ENCODE data around the gene OLFM3.

The OLFM3 gene

DNA sequence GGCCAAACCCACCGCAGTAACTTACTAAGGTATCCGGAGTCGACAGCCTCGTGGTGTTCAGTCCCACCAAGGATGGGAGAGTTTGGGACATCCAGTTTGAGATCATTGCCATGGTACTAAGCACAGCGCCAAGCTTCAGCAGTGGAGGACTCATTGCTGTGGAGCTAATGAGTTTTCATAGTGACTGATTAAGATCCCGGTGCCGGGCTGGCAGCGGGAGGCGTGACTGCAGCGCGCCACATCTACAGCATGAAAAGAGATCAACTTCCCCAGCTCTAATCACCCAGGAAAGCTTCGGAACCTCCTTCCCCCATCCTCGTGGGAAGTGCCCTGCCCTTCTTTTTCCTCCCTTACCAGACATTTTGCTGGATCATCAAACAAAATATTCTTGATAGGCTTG, 149.9 kb downstream of the OLFM3 start:
- DNase-seq, result peak; percentile 42 to 65

GRCh38 chr1:101843160-101843559, 153.6 kb downstream of the OLFM3 start:
- no peak for DNase-seq

DNA sequence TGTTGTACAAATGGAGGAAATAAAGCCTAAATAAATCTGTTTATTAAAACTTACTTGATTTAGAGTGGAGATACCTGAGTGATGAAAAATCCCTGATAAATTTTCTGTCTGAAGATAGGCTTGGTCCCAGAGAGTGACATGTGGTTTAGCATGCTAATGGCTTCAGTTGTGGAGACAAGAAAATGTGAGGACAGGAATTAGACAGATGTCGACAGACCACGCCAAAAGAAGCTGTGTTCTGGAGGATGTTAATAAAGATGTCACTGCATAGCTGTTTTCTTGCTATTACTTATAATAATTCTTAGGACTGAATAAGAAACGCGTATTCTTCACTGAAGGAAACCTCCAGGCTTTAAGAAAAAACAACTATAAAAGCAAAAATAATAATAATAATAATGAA, 154.9 kb downstream of the OLFM3 start:
- no peak for DNase-seq

DNA sequence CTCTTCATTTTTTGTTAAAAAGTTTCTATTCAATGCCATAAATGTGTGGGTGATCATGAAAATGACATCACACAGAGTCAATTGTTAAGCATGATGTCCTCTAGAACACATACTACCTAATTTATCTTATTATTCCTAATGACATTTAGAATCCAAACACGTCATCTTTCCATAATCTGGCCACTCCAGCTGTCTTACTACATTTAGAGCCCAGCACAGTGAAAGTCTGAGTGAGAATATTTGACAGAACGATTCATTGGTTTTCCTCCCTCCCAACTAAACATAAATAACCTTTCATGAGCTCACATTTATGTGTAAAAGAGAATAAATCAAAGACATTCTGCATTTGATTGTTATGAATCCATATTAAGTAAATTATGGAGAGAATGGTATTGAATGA, 160.7 kb downstream of the OLFM3 start:
- no peak for DNase-seq

GRCh38 chr1:101833312-101833711, 163.4 kb downstream of the OLFM3 start:
- DNase-seq, result no peak

- DNase-seq, result no peak
Measured at GRCh38 chr1:101826416-101826815, 170.3 kb downstream of the OLFM3 start.

DNA sequence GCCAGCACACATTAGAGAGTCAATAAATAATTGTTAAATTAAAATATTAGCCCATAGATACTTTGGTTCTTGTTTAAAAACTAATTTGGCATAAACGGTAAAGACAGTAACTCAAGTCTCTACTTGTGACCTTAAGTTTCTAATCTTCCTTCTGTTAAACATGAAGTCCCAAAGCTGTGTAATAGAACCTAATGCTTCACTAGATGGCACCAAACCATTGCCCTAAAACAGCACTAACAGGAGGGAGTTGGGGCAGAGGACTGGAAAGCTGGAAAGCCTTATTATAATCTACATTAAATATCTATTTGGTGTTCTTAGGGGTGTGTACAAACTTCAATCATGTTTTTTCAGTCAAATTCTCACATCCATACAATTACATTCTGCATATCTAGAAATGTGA, 176.7 kb downstream of the OLFM3 start:
- DNase-seq, result peak; percentile 16 to 48

- DNase-seq, result no peak
Measured at GRCh38 chr1:101816262-101816661, 180.5 kb downstream of the OLFM3 start.

- no peak for DNase-seq
Measured at GRCh38 chr1:101798417-101798816, 198.3 kb downstream of the OLFM3 start.

DNA sequence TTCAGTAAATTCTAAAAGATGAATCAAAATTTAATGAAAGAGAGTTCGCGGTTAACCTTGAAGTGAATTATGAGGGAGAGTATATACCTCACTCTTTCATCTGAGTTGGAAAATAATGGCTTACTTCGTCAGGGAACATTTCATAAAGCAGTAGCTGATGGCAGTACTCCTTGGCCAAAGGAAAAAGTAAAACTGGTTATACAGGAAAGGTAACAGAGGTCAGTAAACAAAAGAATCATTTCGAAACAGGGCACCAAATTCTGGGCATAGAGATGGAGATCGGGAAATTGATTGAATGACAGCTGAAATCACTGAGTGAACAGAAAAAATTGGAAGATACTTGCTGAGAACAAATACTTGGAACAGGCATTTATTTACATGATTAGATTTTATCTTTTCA, 199.0 kb downstream of the OLFM3 start:
- DNase-seq, result no peak

DNA sequence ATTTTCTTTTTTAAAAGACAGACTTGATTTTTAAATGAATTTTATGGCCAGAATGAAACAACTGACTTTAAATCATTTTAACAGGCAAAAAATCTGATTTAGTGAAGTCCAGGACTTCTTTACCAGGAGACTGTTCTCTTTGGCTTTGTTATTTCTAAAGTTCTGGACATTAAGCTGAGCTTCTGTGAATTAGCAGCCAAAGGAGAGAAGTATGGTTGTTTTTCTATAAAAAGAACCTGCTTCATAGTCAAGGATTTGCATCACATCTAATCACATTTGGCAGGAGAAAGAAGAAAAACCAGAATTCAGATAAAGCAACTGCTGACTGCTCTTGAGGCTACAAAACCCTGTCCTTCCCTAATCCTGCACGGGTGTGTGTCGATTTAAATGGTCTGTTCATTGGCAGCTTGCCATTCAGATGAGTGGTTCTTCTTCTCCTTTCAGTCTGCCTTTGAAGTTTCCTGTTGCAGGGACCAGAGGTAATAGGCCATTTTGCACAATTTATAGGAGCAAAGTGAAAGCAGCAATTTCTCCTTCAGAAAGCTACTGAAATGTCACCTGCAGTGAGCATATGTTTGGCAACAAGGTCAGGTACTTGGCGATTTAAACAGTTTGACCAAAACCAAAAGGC, 215.4 kb downstream of the OLFM3 start:
- peak; percentile 61 to 82 for DNase-seq

- peak in 1 of 2 experiments; percentile 43 for DNase-seq
Measured at GRCh38 chr1:101769520-101769919, 227.2 kb downstream of the OLFM3 start.

DNA sequence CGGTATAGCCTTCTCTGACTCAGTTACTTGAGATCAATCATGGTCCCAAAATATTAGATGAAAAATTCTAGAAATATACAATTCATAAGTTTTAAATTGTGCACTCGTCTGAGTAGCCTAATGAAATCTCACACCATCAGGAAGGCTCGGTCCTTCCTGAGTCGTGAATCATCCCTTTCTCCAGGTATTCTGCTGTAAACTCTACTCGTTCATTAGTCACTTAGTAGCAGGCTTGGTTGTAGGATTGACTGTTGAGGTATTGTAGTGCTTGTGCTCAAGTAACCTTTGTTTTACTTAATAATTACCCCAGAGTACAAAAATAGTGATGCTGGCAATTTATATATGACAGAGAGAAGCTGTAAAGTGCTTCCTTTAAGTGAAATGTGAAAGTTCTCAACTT, 238.7 kb downstream of the OLFM3 start:
- DNase-seq, result no peak

DNA sequence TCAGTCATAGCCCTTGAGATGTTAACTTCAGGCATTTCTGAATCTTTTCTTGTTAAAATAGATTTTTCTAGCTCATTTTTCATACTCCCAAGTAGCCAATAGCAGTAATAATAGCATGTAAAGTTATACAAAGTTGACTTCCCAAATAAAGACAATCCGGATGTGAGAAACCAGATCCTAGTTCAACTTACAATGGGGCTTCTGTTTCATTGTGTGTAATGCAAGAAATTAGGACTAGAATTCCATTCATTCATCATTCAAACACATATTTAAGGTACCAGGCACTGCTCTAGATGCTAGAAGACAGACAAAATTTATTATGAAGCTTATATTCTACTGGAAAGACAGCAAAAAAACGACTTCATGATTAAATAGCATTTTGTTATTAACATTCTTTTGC, 240.3 kb downstream of the OLFM3 start:
- no peak for DNase-seq
